Stimulated activated memory B cell treated with anti-CD40 and anti-IgM and Interleukin-4, amounts not matched to agents 10 μg/mL and 1 μg/mL and 100 μg/mL, for 72 hours (primary cell): ENCODE data around the gene MAP10.
A peak's percentile ranks its signal among the peaks of the same experiment; 100 is the strongest.
"Not testable (repeated sequence)": the region's sequence is repeated elsewhere in the genome, so short reads cannot be mapped to it uniquely, and the experiment has no call there.

Experiments used
- ATAC-seq: fragments of 150-1000 bp; cut with Tn5 transposase; 2 replicates; pipeline ENCODE4 v1.10.0; 2021
- H3K27ac Mint-ChIP-seq: one replicate; pipeline ENCODE4 v1.8.0; 2022; ENCODE audit warnings: mild to moderate bottlenecking, mixed read lengths
- H3K27me3 Mint-ChIP-seq: one replicate; pipeline ENCODE4 v1.8.0; 2022; ENCODE audit warnings: mixed read lengths
- H3K36me3 Mint-ChIP-seq: one replicate; pipeline ENCODE4 v1.8.0; 2022; ENCODE audit warnings: mixed read lengths
- H3K4me1 Mint-ChIP-seq: one replicate; pipeline ENCODE4 v1.8.0; 2022; ENCODE audit warnings: mixed read lengths
- H3K4me3 Mint-ChIP-seq: one replicate; pipeline ENCODE4 v1.8.0; 2022; ENCODE audit warnings: mild to moderate bottlenecking, moderate library complexity, mixed read lengths
- H3K9me3 Mint-ChIP-seq: one replicate; pipeline ENCODE4 v1.8.0; 2022; ENCODE audit warnings: mixed read lengths

MAP10 gene

GRCh38 chr1:232805269-232806185 lies at the start of gene MAP10:
Gene MAP10 (plus strand): TSS chr1:232805416. CDS start chr1:232805450, 34 bp downstream.
- peak within 1 kb of the TSS; percentile 95 for H3K4me3 Mint-ChIP-seq
- H3K27me3 Mint-ChIP-seq: peaks cover 9% of the 10 kb centered on the region
- H3K27ac Mint-ChIP-seq: peak within 1 kb of the TSS; percentile 93
- H3K9me3 Mint-ChIP-seq: peaks cover 2% of the 10 kb centered on the region
- ATAC-seq: peak; percentile 91
- H3K36me3 Mint-ChIP-seq: peaks cover 9% of the 10 kb centered on the region
- H3K4me1 Mint-ChIP-seq: peaks cover 19% of the 10 kb centered on the region

- H3K27ac Mint-ChIP-seq: no peak overlapping the region
- H3K9me3 Mint-ChIP-seq: no peaks in the 10 kb centered on the region
- ATAC-seq: no peak
- H3K4me1 Mint-ChIP-seq: no peaks in the 10 kb centered on the region
- H3K27me3 Mint-ChIP-seq: peaks cover 16% of the 10 kb centered on the region
- no peak overlapping the region for H3K4me3 Mint-ChIP-seq
- no peaks in the 10 kb centered on the region for H3K36me3 Mint-ChIP-seq
These were observed 40.6 kb upstream of the MAP10 start for GRCh38 chr1:232764458-232765251.

- no peaks in the 10 kb centered on the region for H3K4me1 Mint-ChIP-seq
- H3K27ac Mint-ChIP-seq: no peak overlapping the region
- ATAC-seq: no peak
- no peaks in the 10 kb centered on the region for H3K36me3 Mint-ChIP-seq
- peaks cover 16% of the 10 kb centered on the region for H3K27me3 Mint-ChIP-seq
- no peak overlapping the region for H3K4me3 Mint-ChIP-seq
- no peaks in the 10 kb centered on the region for H3K9me3 Mint-ChIP-seq
These were observed 39.7 kb upstream of the MAP10 start for GRCh38 chr1:232765542-232765941.

- Mint-ChIP-seq H3K27ac (no peak overlapping the region), H3K27me3 (peaks cover 16% of the 10 kb centered on the region), H3K9me3 (no peaks in the 10 kb centered on the region), H3K4me1 (no peaks in the 10 kb centered on the region), H3K36me3 (no peaks in the 10 kb centered on the region), H3K4me3 (no peak overlapping the region)
- ATAC-seq: no peak
These were observed 38.9 kb upstream of the MAP10 start for GRCh38 chr1:232766241-232766890.

- Mint-ChIP-seq H3K4me1 (no peaks in the 10 kb centered on the region), H3K9me3 (no peaks in the 10 kb centered on the region), H3K4me3 (no peak overlapping the region), H3K36me3 (no peaks in the 10 kb centered on the region), H3K27ac (no peak overlapping the region), H3K27me3 (peaks cover 16% of the 10 kb centered on the region)
- no peak for ATAC-seq
These were observed 38.3 kb upstream of the MAP10 start for GRCh38 chr1:232766904-232767303.

GRCh38 chr1:232767305-232768074 lies 37.7 kb upstream of the MAP10 start:
- Mint-ChIP-seq H3K36me3 (no peaks in the 10 kb centered on the region), H3K27ac (no peak overlapping the region), H3K27me3 (peaks cover 16% of the 10 kb centered on the region), H3K4me1 (no peaks in the 10 kb centered on the region), H3K9me3 (no peaks in the 10 kb centered on the region), H3K4me3 (no peak overlapping the region)
- ATAC-seq: no peak

GRCh38 chr1:232768793-232769192 lies 36.4 kb upstream of the MAP10 start:
- H3K4me3 Mint-ChIP-seq: no peak overlapping the region
- H3K9me3 Mint-ChIP-seq: no peaks in the 10 kb centered on the region
- H3K36me3 Mint-ChIP-seq: no peaks in the 10 kb centered on the region
- H3K27ac Mint-ChIP-seq: no peak overlapping the region
- peaks cover 9% of the 10 kb centered on the region for H3K27me3 Mint-ChIP-seq
- no peaks in the 10 kb centered on the region for H3K4me1 Mint-ChIP-seq
- ATAC-seq: no peak

- Mint-ChIP-seq H3K9me3 (no peaks in the 10 kb centered on the region), H3K27ac (no peak overlapping the region), H3K4me3 (no peak overlapping the region), H3K27me3 (peaks cover 9% of the 10 kb centered on the region), H3K4me1 (no peaks in the 10 kb centered on the region), H3K36me3 (no peaks in the 10 kb centered on the region)
- no peak for ATAC-seq
These were observed 35.5 kb upstream of the MAP10 start for GRCh38 chr1:232769733-232770132.

GRCh38 chr1:232773752-232774151 lies 31.5 kb upstream of the MAP10 start:
- H3K27ac Mint-ChIP-seq: no peak overlapping the region
- H3K27me3 Mint-ChIP-seq: no peaks in the 10 kb centered on the region
- H3K36me3 Mint-ChIP-seq: no peaks in the 10 kb centered on the region
- H3K4me3 Mint-ChIP-seq: no peak overlapping the region
- ATAC-seq: peak; percentile 38
- H3K9me3 Mint-ChIP-seq: no peaks in the 10 kb centered on the region
- no peaks in the 10 kb centered on the region for H3K4me1 Mint-ChIP-seq

GRCh38 chr1:232776526-232777106 lies 28.6 kb upstream of the MAP10 start:
- Mint-ChIP-seq H3K4me1 (no peaks in the 10 kb centered on the region), H3K9me3 (no peaks in the 10 kb centered on the region), H3K4me3 (no peak overlapping the region), H3K27ac (no peak overlapping the region), H3K36me3 (no peaks in the 10 kb centered on the region), H3K27me3 (no peaks in the 10 kb centered on the region)
- ATAC-seq: no peak

- Mint-ChIP-seq H3K4me3 (no peak overlapping the region), H3K27ac (no peak overlapping the region), H3K36me3 (no peaks in the 10 kb centered on the region), H3K27me3 (no peaks in the 10 kb centered on the region), H3K9me3 (no peaks in the 10 kb centered on the region), H3K4me1 (no peaks in the 10 kb centered on the region)
- ATAC-seq: no peak
These were observed 24.9 kb upstream of the MAP10 start for GRCh38 chr1:232780354-232780753.

GRCh38 chr1:232784794-232785193 lies 20.4 kb upstream of the MAP10 start:
- no peak overlapping the region for H3K4me3 Mint-ChIP-seq
- H3K36me3 Mint-ChIP-seq: no peaks in the 10 kb centered on the region
- H3K9me3 Mint-ChIP-seq: no peaks in the 10 kb centered on the region
- peaks cover 13% of the 10 kb centered on the region for H3K27me3 Mint-ChIP-seq
- no peaks in the 10 kb centered on the region for H3K4me1 Mint-ChIP-seq
- no peak for ATAC-seq
- no peak overlapping the region for H3K27ac Mint-ChIP-seq

GRCh38 chr1:232785630-232786029 lies 19.6 kb upstream of the MAP10 start:
- H3K27ac Mint-ChIP-seq, H3K4me1 Mint-ChIP-seq, H3K4me3 Mint-ChIP-seq, ATAC-seq, H3K36me3 Mint-ChIP-seq, H3K9me3 Mint-ChIP-seq: not testable (repeated sequence)
- peaks cover 13% of the 10 kb centered on the region for H3K27me3 Mint-ChIP-seq

GRCh38 chr1:232786845-232787455 lies 18.3 kb upstream of the MAP10 start:
- Mint-ChIP-seq H3K9me3 (no peaks in the 10 kb centered on the region), H3K4me3 (no peak overlapping the region)

More at GRCh38 chr1:232786845-232787455, 18.3 kb upstream of the MAP10 start:
- no peak for ATAC-seq
- no peak overlapping the region for H3K27ac Mint-ChIP-seq
- H3K36me3 Mint-ChIP-seq: no peaks in the 10 kb centered on the region
- H3K4me1 Mint-ChIP-seq: no peaks in the 10 kb centered on the region
- H3K27me3 Mint-ChIP-seq: peaks cover 15% of the 10 kb centered on the region
